Thoracic aorta (tissue), 2 donors: ENCODE results near the gene FITM1. TPM values are rescaled to one million over a fixed set of nuclear protein-coding genes. Genes with fewer than 3 reads are reported as not detected.

Source experiments
- ATAC-seq: fragments of 150-250 bp; one replicate; pipeline ENCODE4 v1.8.0; 2017; ENCODE audit warnings: low read depth; ENCODE audit not compliant: insufficient number of reproducible peaks, low FRiP score
- DNase-seq: peaks from one replicate; pipeline ENCODE4 v3.0.0-alpha.2; 2020; ENCODE audit warnings: low spot score
- H3K27ac ChIP-seq, 2 donors: fragments of 200-600 bp; sonication (generic); 1 replicate in 1 of 2; 2 replicates in 1 of 2; pipeline ENCODE4 v1.5.1; 2016; ENCODE audit warnings: mild to moderate bottlenecking in 2 of 2, moderate library complexity in 2 of 2
- H3K27me3 ChIP-seq: fragments of 200-600 bp; sonication (generic); replicated peaks from 2 replicates; pipeline ENCODE4 v1.6.0; 2016; ENCODE audit warnings: mild to moderate bottlenecking; ENCODE audit not compliant: insufficient read depth
- H3K36me3 ChIP-seq: fragments of 200-600 bp; sonication (generic); one replicate; pipeline ENCODE4 v1.5.1; 2016
- H3K4me1 ChIP-seq, 2 donors: fragments of 200-600 bp; sonication (generic); 1 replicate in 1 of 2; 2 replicates in 1 of 2; pipeline versions ENCODE4 v1.5.1 to v1.6.0; 2016; ENCODE audit warnings: low read depth in 2 of 2, mild to moderate bottlenecking in 1 of 2; ENCODE audit not compliant: control insufficient read depth in 1 of 2
- H3K4me3 ChIP-seq: fragments of 200-600 bp; sonication (generic); 2 replicates; pipeline ENCODE4 v1.5.1; 2016; ENCODE audit warnings: mild to moderate bottlenecking
- H3K9me3 ChIP-seq: fragments of 200-600 bp; sonication (generic); 2 replicates; pipeline ENCODE4 v1.5.1; 2016
- CTCF ChIP-seq: fragments of 200-600 bp; sonication (generic); IDR thresholded peaks from one replicate; pipeline ENCODE4 v1.5.1; 2019; ENCODE audit warnings: antibody characterized with exemption
- total RNA-seq, 2 donors: library from RNA; depleted of rRNA; stranded (reverse); fragments of >200 nt; gene quantifications; one replicate each; pipeline versions ENCODE4 v1.1.0 to v1.2.3, GENCODE V29; 2016

FITM1 gene
- total RNA-seq, 2 donors from 2014 or later, result 0.78 TPM; not detected in 1

GRCh38 chr14:24122416-24122815 is 8.0 kb upstream of the FITM1 start:
- no peak for TF ChIP-seq CTCF
- no peaks in the 10 kb centered on the region for H3K4me1 ChIP-seq
- ATAC-seq (no peak), DNase-seq (no peak)
- H3K27ac ChIP-seq, result no peak overlapping the region
- no peaks in the 10 kb centered on the region for H3K9me3 ChIP-seq
- H3K27me3 ChIP-seq, result no peaks in the 10 kb centered on the region
- peaks cover 37% of the 10 kb centered on the region for H3K36me3 ChIP-seq
- H3K4me3 ChIP-seq, result no peak overlapping the region

- Histone ChIP-seq H3K9me3 (no peaks in the 10 kb centered on the region), H3K4me1 (no peaks in the 10 kb centered on the region), H3K27ac (no peak overlapping the region), H3K4me3 (no peak overlapping the region), H3K27me3 (no peaks in the 10 kb centered on the region), H3K36me3 (peaks cover 37% of the 10 kb centered on the region)
- TF ChIP-seq CTCF, result no peak
- ATAC-seq (no peak), DNase-seq (no peak)
Measured at GRCh38 chr14:24122898-24123297, 7.6 kb upstream of the FITM1 start.

GRCh38 chr14:24123424-24124417 is 6.7 kb upstream of the FITM1 start:
- H3K36me3 ChIP-seq, result peaks cover 37% of the 10 kb centered on the region
- no peak for DNase-seq

GRCh38 chr14:24126939-24127338 is 3.5 kb upstream of the FITM1 start:
- DNase-seq (no peak), ATAC-seq (no peak)
- Histone ChIP-seq H3K9me3 (no peaks in the 10 kb centered on the region), H3K36me3 (peaks cover 11% of the 10 kb centered on the region), H3K27ac (no peak overlapping the region), H3K4me3 (no peak overlapping the region), H3K4me1 (no peaks in the 10 kb centered on the region), H3K27me3 (no peaks in the 10 kb centered on the region)
- TF ChIP-seq CTCF, result no peak

More at GRCh38 chr14:24123424-24124417, 6.7 kb upstream of the FITM1 start:
- no peaks in the 10 kb centered on the region for H3K4me1 ChIP-seq
- no peak for TF ChIP-seq CTCF
- no peak overlapping the region for H3K4me3 ChIP-seq
- no peaks in the 10 kb centered on the region for H3K27me3 ChIP-seq
- no peak overlapping the region for H3K27ac ChIP-seq
- no peaks in the 10 kb centered on the region for H3K9me3 ChIP-seq
- no peak for ATAC-seq

GRCh38 chr14:24127673-24128072 is 2.8 kb upstream of the FITM1 start:
- TF ChIP-seq CTCF, result no peak
- no peak overlapping the region for H3K27ac ChIP-seq
- ATAC-seq (no peak), DNase-seq (no peak)
- H3K4me1 ChIP-seq, result no peaks in the 10 kb centered on the region
- H3K27me3 ChIP-seq, result no peaks in the 10 kb centered on the region
- H3K4me3 ChIP-seq, result no peak overlapping the region
- no peaks in the 10 kb centered on the region for H3K9me3 ChIP-seq
- peaks cover 7% of the 10 kb centered on the region for H3K36me3 ChIP-seq
